HT-29 (cell line): Measurements from ENCODE around the gene SFXN2. TPM values are rescaled to one million over a fixed set of nuclear protein-coding genes. Genes with fewer than 3 reads are reported as not detected.
A peak's percentile ranks its signal among the peaks of the same experiment; 100 is the strongest.
"Not testable (repeated sequence)": the region's sequence is repeated elsewhere in the genome, so short reads cannot be mapped to it uniquely, and the experiment has no call there.

Experiments
- DNase-seq: peaks from one replicate; pipeline ENCODE4 v3.0.0-alpha.2; 2015; ENCODE audit warnings: low spot score
- total RNA-seq: library from RNA; depleted of rRNA; stranded (reverse); fragments of >200 nt; shearing (Covaris generic); gene quantifications from 2 replicates; pipeline ENCODE4 v1.2.3, GENCODE V29; 2014

SFXN2 gene
- total RNA-seq, 1 experiment from 2014 or later, result 33.4 TPM

- peak; percentile 43 for DNase-seq
Measured at GRCh38 chr10:102752934-102753664, 38.7 kb downstream of the SFXN2 start.

DNA sequence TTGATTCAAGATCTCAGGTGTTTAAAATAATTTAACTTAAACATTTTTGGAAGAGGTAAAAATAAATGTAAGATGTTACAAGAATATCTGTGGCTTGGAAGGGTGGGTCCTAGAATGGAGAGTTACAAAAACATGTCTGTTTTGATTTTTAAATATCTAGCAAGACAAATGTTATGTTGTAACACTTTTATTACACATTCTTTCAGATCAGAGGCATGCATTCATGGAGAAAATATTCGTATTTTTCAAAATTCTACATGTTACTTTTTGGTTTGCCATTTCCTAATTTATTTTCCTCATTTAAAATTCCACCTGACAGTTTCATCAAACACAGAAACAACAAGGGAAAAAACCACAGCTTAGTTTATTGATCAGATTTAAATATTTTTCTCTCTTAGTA is 39.3 kb downstream of the SFXN2 start:
- DNase-seq, result no peak

DNA sequence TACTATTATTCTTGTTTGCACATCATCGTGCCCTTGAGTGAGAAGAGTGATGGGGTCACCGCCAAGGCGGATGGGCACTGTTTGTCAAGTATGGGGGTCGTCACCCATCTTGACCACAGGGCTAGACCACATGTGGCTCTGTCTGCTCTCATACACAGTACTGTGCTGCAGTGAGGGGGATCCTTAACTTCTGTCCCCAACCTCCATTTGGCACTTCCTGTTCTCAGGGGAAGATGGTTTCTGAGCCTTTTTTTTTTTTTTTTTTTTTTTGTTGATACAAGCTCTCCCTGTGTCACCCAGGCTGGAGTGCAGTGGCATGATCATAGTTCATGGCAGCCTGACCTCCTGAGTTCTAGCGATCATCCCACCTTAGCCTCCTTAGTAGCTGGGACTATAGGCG is 42.9 kb downstream of the SFXN2 start:
- no peak for DNase-seq

GRCh38 chr10:102758240-102758932 is 44.0 kb downstream of the SFXN2 start:
- no peak for DNase-seq

GRCh38 chr10:102758933-102759262 is 44.5 kb downstream of the SFXN2 start:
- DNase-seq, result not testable (repeated sequence)

- DNase-seq, result no peak
Measured at GRCh38 chr10:102759497-102760210, 45.2 kb downstream of the SFXN2 start.

DNA sequence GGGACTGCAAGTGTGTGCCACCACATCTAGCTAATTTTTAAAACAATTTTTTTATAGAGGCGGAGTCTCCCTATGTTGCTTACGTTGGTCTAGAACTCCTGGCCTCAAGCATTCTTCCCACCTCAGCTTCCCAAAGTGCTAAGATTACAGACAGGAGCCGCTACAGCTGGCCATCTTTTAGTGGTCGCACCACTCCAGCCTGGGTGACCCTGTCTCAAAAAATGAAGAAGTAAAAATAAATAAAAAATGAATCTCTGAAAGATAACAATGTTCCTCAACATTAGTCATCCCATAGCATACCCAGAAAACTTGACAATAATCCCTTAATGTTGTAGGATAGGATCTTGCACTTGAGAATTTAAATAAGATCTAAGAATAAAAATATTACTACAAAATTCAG is 47.5 kb downstream of the SFXN2 start:
- no peak for DNase-seq

- DNase-seq, result no peak
Measured at GRCh38 chr10:102762401-102763015, 48.1 kb downstream of the SFXN2 start.

DNA sequence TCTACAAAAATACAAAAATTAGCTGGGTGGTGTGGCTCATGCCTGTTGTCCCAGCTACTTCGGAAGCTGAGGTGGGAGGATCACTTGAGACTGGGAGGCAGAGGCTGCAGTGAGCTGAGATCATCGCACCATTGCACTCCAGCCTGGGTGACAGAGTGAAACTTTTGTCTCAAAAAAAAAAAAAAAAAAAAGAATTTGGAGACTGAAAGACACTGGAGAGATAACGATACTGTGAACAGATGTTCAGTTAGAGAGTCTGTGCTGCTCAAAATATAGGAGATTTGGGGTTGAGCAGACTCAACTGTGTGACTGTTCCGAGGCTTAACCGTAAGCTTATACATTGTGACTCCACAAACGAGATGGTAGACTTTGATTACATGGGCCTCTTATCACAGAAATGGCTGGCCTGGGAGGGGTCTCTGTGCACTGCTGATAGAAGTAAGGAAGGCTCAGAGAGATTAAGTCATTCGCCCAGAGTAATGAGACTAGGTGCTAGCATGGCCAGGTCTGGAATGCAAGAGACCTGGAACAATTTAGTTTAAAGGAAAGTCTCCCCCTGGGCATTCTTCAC is 48.7 kb downstream of the SFXN2 start:
- no peak for DNase-seq

DNA sequence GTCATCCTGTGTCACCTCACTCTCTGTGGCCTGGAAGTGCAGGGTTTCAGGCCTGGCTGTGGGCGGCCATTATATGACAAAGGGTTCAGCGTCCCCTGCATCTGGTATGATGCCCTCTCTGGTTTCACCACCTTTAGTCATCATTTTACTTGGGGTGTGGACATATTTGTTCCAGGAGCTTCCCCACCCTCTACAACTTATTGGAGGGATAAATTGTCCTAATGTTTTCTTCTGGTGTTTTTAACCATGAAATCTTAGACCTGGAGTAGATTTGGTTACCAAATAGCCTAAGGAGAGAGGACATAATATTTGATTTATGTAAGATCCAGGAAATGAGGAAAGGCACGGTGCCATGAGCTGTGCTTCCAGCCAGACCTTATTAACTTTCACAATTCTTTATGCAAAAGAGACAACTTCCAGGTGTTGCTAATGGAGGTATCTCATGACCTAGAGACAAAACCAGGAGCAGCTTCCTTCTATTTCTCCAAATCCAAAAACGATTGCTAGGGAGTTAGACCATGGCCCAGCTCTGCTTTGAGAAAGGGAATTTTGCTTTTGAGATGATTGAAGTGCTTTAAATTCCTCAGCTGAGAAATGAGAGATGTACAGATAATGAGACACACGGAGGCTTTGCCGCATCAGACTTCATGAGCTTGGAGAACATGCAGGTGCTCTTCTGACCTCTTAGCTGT is 50.2 kb downstream of the SFXN2 start:
- no peak for DNase-seq

DNA sequence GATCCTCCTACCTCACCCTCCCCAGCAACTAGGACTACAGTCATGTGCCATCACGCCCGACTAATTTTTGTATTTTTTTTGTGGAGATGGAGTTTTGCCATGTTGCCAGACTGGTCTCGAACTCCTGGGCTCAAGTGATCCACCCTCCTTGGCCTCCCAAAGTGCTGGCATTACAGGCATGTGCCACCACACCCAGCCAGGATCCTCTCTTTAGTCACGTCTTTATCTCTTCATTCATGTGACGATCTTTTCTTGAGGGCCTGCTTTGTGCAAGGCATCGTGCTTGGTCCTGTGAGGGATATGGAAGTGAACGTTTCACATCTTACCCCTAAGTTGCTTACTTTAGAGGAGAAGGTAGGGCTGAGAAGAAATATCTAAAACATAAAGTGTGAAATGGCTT is 50.9 kb downstream of the SFXN2 start:
- DNase-seq, result no peak

DNA sequence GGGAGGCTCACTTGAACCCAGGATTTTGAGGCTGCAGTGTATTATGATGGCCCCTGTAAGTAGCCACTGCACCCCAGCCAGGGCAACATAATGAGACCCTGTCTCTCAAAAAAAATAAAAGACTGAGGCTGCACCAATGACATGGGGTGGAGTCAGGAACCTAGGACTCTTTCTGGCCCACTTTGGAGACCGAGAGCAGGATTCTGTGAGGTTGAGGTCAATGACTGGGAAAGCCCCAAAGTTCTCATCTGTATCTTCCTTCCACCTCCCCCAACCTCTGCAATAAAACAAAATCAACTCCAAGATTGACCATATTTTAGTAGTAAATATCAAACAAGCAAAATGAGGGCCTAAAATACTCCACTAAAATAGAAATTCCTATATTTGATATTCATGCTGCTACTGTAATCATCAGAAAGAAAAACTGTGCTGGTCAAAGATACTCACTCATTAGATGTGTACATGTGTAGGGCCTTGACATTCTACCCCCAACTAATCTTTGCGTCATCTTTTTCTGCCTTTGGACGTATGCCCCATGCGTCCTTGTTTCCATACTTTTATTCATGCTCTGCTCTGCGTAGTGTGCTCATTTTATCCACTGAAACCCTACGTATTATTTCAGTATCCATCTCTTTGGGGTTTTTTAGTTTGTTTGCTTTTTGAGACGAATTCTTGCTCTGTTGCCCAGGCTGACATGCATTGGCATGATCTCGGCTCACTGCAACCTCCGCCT is 53.2 kb downstream of the SFXN2 start:
- DNase-seq, result no peak

DNA sequence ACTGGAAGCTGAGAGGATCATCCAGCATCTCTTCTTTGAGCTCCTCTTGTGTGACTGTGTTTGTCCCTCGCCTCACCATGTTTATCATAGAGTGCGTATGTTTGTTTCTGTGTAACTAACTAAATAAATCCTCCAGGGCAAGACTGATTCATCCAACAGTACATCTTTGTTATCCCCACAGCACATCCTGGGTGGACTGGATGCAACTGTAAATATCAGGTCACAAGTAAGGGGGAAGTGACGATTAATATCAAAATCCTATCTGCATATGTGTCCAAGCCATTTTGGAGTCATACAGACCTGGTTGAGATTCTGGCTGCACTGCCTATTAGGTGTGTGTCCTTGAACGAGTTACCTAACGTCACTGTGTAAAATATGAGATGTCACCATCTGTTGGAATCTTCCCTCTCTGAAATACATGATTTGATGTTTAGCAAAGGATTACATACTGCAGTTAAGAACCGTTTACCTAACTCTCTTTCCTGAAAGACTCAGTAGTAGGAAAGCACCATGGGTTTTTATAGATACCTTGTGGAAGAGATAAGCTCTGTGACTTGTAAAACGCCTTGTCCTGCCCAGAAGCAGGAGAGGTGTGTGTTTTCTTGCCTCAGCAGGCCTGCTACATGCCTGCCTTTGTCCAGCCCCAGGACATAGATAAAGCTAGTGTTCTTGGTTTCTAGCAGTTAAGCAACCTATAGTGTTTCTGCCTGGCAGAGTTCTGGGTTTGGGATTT is 55.1 kb downstream of the SFXN2 start:
- DNase-seq, result no peak

- DNase-seq, result no peak
Measured at GRCh38 chr10:102770108-102770482, 55.7 kb downstream of the SFXN2 start.

GRCh38 chr10:102770792-102771191 is 56.4 kb downstream of the SFXN2 start:
- no peak for DNase-seq

DNA sequence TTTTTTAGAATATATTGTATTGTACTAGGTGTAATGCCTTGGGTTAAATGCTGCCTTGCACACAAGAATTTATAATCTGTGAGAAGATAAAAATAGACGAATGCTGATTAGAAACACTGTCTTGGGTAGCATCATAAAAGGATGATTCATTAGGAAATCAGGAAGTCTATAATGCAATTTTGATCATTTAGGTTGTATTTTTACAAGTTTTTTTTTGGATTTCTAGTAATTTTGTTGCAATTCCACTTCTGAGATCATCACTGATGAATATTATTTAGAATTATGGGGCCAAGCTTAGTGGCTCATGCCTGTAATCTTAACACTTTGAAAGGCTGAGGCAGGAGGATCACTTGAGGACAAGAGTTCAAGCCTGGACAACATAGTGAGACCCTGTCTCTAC is 58.9 kb downstream of the SFXN2 start:
- DNase-seq, result no peak

DNA sequence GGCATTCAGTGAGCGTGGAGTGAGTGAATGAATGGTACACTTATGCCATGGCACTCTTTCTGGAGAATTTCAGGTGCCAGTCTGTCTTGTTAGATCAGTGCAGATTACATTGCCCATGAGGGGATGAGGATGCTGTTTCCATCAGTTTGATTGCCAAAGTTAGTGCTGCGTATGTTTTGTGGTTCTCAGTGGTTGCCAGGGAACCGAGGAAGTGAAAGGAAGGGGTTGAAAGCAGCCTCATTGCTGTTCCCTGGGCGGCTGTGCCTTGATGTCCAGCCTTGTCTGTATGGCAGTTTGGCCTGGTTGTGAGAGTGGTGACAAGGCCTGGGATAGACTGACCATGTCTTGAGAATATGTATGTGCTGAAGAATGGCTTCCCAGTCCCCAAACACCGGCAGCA is 59.5 kb downstream of the SFXN2 start:
- DNase-seq, result no peak

DNA sequence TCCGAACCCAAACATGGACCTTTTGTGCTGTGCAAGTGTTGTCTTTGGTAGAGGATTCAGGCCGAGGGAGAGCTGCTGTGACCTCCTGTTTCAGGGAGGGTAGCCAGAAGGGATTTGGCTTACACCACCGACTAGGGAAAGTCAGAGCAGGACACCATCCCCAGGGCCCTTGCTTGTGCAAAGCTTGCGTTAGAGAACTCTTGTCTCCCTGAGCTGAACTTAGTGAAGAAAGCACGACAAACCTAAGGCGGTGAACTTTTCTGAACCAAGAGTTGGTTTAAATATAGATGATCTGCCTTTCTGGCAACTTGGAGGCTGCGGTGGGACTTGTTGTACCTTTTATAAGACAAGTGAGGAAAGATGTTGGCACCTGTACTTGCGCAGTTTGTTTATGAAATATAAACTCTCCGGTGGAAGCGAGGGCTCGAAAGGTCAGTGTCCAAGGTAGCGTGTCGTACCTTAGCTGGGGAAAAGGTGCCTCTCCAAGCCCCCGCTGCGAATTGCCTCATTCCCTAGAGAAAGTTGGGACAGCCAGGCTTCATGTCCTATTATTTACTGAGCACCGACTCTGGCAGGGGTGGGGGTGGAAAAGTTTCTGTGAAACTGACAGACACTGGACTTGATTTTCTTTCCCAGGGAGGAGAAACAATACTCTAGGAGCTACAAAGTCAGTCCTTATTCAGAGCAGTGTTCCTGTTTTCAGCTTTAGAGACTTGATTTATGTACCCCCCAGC is 60.9 kb downstream of the SFXN2 start:
- DNase-seq, result no peak

- no peak for DNase-seq
Measured at GRCh38 chr10:102775935-102776669, 61.7 kb downstream of the SFXN2 start.
